HCT116 (cell line): ENCODE results near the gene FSD2.

ENCODE experiments used
- POLR2AphosphoS5 ChIP-seq: IDR thresholded peaks from 2 replicates; pipeline ENCODE4 v1.6.1; 2011; ENCODE audit warnings: mild to moderate bottlenecking, low read depth, low read length, moderate library complexity
- YY1 ChIP-seq: IDR thresholded peaks from 2 replicates; pipeline ENCODE4 v1.6.1; 2011; ENCODE audit warnings: low read length, low read depth, moderate library complexity, mild to moderate bottlenecking; ENCODE audit not compliant: insufficient replicate concordance; ENCODE audit errors: extremely low read depth
- ZBTB33 ChIP-seq: IDR thresholded peaks from 2 replicates; pipeline ENCODE4 v1.6.1; 2011; ENCODE audit warnings: mild to moderate bottlenecking, low read length, moderate library complexity; ENCODE audit not compliant: insufficient replicate concordance; ENCODE audit errors: extremely low read depth

GRCh38 chr15:82808634-82809041 is 2.8 kb upstream of the FSD2 start:
- TF ChIP-seq YY1 (no peak), ZBTB33 (no peak), POLR2AphosphoS5 (no peak)
